ENCODE measurements around the gene HIF1AN.
"Not testable (repeated sequence)": the region's sequence is repeated elsewhere in the genome, so short reads cannot be mapped to it uniquely, and the experiment has no call there.

Gene HIF1AN

GRCh38 chr10:100567826-100568225 lies 32.1 kb downstream of the HIF1AN start:
- DNase-seq, result no peak

DNA sequence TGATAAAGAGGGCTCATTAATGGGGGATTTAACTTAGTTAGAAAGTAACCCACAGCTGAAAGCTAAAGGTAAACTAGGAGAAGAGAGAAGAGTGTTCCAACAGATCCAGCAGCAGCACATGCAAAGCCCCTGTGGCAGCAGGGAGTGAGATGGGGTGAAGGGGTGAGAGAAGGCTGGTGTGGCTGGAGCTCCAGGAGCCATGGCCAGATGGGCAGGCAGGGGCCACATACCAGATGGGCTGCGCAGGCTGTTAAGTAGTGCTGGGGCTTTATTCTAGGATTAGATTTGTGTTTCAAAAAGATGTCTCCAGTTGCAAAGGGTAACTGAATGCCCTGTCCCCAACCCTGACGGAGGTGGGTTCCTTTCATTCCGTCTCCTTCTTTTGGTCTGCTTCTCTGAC lies 33.2 kb downstream of the HIF1AN start:
- no peak for DNase-seq

DNA sequence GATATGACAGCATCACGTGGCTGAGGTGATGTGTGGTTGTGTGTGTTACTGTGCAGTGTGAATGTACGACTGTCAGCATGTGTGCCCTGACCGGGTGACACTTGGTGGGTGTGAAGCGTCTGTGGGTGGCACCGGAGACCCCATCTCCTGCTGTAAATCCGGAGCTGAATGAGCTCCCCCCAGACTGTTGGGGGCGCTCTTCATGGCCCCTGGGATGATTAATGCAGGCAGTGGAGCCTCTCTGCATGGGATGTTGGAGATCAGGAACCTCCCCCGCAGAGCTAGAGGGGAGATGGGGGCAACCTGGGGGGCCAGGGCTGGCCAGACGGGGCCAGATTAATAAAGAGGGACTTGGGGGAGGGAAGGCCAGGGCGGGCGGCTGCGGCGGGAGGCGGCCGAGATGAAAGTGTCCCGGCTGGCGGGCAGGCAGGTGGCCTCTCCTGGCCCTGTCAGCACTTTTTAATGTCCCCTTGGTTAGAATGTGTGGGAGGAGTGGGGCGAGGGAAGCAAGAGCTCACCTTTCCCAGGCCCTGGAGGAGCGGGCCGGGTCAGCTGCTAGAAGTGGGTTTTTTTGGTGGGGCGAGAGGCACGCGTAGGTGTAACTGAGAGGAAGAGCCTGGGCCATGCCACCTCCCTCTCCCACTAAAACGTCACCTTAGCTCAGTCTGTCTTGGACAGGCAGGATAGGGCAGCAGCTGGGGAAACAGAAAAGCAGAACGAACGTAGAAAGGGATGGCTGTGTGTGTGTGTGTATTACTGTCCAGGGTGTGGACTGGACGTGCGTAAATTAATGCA lies 34.1 kb downstream of the HIF1AN start:
- no peak for DNase-seq

- DNase-seq, result no peak
Measured at GRCh38 chr10:100570506-100570905, 34.8 kb downstream of the HIF1AN start.

GRCh38 chr10:100571084-100571856 lies 35.5 kb downstream of the HIF1AN start:
- no peak for DNase-seq

- not testable (repeated sequence) for DNase-seq
Measured at GRCh38 chr10:100575146-100575545, 39.4 kb downstream of the HIF1AN start.

DNA sequence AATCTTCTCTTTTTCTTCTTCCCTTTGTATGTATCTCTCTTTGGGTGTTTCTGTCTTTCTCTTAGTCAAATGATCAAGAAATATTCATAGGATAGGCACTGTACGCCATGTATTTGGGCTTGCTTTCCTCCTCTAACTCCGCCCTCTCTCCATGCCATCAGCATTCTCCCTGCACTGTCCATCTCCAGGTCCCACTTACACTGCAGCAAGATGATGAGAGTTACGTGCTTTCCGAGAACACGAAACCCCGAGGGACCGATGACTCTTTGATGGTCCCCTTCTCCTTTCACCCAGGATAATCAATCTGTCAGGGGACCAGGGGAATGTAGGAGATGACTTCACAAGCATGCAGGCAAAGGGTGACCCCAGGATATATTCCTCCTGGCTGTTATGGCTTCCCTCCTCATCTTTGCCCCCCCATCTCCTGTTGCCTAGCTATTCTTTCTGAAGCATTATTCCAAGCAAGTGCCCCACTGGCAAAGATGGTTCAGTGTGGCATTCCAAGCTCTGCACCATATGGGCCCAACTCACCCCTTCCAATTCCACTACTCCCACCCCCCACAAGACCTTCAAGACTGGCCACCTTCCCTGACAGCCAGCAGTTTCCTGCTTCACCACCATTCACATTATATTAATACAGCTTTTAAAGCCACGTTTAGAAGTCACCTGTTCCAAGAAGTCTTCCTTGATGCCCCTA lies 40.0 kb downstream of the HIF1AN start:
- no peak for DNase-seq

DNA sequence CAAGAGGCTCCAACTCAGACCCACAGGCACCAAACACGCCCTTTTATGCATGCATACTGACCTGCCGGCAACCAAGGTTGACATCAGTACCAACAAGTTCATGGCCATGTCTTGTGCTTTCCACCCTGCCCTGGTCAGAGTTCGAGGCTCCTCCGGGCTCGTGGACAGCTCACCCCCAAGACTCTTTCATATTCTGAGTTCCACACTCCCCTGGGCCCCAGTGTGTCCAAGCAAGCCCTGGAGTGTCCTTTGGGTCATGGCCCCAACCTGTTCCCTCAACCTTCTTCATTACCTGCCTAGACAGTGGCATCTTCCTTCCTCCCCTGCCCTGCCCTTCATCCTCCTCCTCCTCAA lies 40.5 kb downstream of the HIF1AN start:
- DNase-seq, result no peak

- DNase-seq, result no peak
Measured at GRCh38 chr10:100579261-100580090, 43.7 kb downstream of the HIF1AN start.

DNA sequence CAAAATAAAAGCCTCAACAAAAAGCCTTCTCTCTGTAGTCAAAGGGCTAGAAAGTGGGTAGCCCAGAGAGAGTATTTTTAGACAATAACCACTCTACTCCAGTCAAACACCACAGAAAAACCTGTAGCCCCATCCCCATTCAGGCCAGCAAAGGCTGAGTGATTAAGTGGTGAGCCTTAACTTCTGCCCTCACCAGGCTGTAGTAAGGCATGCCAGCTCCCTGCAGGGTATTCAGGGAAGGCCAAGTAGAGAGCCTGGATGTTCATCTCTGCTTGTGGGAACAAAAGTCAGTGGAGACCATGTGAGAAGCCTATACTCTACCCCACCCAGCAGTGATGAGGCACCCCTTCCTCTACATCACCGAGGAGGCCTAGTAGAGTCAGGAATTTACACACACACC lies 51.2 kb downstream of the HIF1AN start:
- no peak for DNase-seq

DNA sequence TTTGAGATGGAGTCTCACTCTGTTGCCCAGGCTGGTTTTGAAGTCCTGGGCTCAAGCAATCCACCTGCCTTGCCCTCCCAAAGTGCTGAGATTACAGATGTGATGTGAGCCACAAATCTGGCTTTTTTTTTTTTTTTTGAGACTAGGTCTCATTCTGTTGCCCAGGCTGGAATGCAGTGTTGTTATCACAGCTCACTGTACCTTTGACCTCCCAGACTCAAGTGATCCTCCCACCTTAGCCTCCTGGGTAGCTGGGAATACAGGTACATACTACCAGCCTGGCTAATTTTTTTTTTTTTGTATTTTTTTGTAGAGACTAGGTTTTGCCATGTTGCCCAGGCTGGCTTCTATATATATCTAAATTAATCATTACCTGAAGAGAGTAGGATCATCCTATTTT lies 62.4 kb downstream of the HIF1AN start:
- DNase-seq, result no peak

DNA sequence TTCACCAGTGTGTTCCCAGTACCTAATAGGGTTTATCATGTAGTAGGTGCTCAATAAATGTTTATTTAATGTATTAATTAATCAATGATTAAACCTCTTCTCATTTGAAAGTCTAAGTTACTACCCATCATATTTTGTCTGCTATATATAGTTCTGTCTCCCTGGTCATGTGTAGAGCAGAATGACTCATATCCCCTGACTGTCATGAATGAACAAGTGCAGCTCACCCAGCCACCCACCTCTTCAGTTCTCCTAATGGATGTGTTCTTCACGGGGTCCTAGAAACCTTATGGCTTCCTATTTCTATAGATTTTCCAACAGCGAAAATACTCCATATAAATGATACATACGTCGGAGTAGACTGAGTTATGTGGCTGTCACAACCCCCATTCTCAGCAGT lies 64.5 kb downstream of the HIF1AN start:
- DNase-seq, result no peak

GRCh38 chr10:100607439-100607838 lies 71.7 kb downstream of the HIF1AN start:
- DNase-seq, result no peak
